Stimulated activated CD8-positive, alpha-beta memory T cell treated with anti-CD3 and anti-CD28 coated beads, Interleukin-2, amount 100 ng/mL, for 48 hours (primary cell): ENCODE measurements around the gene UFD1.

ENCODE experiments used
- DNase-seq, 2 donors: peaks; one replicate each; pipeline ENCODE4 v3.0.0-alpha.2; 2020; ENCODE audit warnings: low read depth in 2 of 2

Gene UFD1

GRCh38 chr22:19429950-19430889 lies 48.8 kb downstream of the UFD1 start:
- no peak for DNase-seq

- no peak for DNase-seq
These were observed 54.9 kb downstream of the UFD1 start for GRCh38 chr22:19424186-19424500.

DNA sequence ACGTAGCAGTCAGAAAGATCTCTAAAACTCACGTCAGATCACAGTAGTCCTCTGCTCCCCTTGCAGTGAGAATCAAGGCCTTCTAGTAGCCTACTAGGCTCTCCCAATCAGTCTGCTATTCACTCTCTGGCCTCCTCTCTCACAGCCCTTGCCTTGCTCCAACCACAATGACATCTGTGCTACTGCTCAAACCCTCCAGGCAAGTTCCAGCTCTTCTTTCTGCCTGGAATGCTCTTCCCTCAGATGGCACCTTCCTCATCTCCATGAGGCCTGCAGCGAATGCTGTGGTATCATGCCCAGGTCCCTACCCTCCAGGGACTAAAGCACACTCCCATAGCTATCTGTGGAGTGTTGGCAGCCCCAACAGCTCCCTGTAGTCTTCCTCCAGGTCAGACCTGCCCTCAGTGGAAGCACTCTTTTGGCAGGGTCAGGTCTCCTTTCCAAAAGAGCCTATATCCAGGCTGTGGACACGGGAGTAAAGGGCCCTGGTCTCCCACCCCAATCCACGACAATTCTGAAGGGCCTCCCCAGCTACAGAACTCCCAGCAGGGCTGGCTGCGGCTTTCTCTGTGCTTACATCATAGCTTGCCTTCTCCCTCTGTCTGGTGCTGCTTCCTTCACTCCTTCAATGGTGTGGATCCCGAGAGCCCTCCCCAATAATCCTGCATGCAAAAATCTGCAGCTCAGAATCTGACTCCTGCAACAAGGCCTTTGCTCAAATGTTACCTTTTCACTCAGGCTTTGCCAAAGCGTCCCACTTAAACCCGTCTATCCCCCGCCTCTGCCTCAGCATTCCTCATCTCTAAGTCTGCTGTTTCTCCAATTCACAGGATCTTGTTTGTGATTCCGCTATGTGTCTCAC lies 56.3 kb downstream of the UFD1 start:
- no peak for DNase-seq

DNA sequence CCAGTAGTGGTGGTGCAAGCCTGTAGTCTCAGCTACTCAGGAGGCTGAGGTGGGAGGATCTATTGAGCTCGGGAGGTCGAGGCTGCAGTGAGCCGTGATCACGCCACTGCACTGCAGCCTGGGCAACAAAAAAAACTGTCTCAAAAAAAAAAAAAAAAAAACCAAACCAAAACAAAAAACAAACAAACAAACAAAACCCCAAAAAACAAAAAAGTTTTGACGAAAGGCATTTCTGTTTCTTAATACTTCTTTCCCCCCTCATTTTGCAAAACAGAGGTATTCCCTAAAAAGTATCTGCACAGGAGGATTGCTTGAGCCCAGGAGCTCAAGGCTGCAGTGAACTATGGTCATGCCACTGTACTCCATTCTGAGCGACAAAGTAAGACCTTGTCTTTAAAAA lies 58.7 kb downstream of the UFD1 start:
- no peak for DNase-seq

- DNase-seq = peak in 1 of 2 donors; percentile 40
These were observed 59.4 kb downstream of the UFD1 start for GRCh38 chr22:19419464-19420178.

- no peak for DNase-seq
These were observed 59.9 kb downstream of the UFD1 start for GRCh38 chr22:19419086-19419463.

DNA sequence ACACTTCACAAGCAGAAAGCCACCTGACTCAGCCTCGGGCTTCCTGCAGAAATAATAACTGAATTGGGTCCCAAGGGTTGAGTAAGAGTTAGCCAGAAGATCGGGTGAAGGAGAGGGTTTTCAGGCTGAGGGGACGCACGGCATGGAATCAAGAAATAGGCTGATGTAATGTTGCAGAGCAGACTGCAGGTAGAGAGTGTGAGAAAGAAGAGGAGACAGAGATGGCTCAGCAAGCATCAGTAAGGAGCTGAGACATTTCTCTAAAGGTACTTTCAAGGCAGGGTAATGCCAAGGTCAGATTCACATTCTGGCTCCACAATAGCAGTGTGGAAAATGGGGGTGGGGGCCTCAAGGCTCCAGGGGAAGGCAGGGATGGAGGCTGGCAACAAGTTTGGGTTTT lies 66.1 kb downstream of the UFD1 start:
- no peak for DNase-seq

- no peak for DNase-seq
These were observed 66.5 kb downstream of the UFD1 start for GRCh38 chr22:19412478-19412877.

DNA sequence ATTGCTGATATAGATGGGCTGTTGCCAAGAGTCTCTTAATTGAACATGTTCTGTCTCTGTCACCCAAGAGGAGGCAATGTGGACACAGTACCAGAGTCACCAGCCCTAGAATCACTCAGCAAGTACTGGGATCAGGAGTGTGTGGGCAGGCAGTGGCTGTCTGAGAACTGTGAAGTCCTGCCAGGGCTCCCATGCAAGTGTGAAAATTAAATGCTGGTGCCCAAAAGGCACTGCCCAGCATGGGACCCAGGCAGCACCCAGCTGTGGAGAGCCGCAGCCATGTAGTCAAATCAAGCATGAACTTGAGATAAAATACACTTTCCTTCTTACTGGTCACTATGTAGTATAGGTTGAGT lies 67.3 kb downstream of the UFD1 start:
- DNase-seq = no peak

DNA sequence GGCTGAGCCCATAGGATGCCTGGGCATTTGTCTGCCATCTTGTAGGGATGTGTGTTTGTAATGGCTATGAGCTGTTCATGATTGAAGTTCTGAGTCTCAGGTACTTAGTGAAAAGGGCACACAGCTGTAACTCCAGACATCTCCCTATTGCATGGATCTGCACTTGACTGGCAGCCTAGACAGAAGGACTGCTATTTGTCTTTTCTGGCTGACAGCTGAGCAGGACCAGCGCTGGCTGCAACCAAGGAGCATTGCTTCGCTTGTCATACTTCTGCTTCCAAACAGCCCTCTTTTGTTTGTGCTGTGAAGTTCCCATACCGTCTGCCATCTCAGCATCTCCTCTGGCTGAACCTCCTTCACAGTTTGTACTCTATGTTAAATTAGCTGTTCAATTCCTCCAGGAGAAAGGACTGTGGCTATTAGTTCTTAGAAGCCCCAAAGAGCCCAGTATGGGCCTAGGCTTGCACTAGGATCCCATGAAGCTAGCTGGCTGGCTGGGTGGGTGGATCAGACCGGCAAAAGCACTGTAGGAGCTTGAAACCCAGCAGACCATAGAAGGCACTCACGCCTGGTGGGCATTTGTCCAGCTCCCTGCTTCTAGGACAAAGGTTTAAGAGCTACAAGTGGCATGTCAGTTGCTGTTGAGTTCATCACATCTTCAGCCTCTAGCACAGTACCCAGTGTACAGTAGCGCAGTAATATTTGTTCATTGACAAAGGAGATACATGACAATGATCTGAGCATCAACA lies 67.9 kb downstream of the UFD1 start:
- no peak for DNase-seq

- no peak for DNase-seq
These were observed 71.1 kb downstream of the UFD1 start for GRCh38 chr22:19407649-19408606.

DNA sequence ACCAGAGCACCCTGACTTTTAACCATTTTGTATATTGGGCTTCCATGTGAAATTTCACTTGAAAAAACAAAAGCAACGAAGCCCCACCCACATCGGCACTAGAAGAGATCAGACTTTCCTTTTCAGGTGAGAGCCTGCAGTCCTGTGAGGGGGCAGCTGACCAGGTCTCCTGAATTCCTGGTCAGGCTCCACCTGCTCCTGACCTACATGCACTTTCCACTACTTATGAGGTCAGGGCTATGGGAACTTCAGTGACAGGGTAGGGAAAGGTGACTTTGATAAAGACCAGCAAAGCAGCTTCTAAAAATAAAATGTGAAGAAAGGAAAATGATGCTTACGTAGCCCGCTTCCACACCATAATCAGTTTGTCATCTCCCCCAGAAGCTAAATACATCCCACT lies 72.1 kb downstream of the UFD1 start:
- no peak for DNase-seq

DNA sequence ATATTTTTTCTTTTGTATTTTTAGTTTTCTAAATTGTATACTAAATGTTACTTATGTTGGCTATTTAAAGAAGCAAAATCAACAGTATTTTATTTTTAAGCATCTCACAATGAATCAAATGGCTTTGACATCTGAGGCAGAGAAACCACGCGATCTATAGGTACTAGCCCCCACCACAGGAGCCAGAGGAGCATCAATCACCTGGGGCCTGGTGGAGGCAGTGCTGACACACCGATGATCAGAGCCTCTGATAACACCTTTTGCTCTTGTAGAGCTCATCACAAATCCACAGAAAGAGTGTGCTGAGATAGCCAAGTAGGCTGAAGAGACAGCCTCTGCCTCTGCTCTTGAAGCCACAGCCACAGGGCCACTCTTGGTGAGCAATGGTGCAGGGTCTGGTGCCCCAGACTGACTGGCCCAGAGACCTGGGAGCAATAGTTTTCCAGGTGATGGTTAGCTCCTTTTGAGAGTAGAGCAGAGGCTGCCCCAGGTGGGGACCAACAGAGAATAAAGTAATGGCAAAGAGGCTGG lies 72.6 kb downstream of the UFD1 start:
- DNase-seq = no peak

GRCh38 chr22:19405652-19406051 lies 73.3 kb downstream of the UFD1 start:
- no peak for DNase-seq

GRCh38 chr22:19405133-19405532 lies 73.9 kb downstream of the UFD1 start:
- DNase-seq = no peak

- DNase-seq = no peak
These were observed 74.3 kb downstream of the UFD1 start for GRCh38 chr22:19404676-19405075.

DNA sequence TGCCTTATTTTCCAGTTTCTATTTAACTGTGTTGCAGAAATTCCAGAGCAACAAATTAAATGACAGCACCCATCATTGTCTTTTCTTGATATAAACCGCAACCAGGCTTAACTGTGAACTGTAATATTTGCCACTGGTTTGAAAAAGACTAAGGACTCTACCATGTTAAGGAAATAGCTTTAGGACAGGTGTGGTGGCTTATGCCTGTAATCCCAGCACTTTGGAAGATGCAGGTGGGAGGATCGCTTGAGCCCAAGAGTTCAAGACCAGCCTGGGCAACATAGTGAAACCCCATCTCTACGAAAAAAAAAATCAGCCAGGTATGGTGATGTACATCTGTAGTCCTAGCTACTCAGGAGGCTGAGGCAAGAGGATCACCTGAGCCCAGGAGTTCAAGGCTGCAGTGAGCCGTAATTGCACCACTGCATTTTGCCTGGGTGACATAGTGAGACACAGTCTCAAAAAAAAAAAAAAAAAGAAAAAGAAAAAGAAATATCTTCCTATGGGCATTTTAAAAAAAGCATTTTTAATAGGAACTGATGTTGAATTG lies 76.3 kb downstream of the UFD1 start:
- no peak for DNase-seq

DNA sequence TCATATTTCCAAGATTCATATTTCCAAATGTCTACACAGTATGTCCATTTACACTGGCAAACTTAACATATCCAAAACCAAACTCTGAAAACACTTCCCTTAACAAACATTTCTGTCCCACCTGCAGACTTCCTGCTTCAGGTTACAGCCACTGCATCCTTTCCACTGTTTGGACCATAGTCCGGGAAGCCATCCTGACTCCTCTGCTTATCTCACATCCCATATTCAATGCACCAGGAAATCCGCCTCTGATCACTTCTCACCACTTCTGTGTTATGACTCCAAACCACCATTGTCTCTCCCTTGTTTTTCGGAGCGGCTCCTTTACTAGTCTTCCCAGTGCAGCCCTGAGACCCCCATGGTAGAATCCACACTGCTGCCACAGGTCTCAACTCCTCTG lies 77.5 kb downstream of the UFD1 start:
- no peak for DNase-seq

DNA sequence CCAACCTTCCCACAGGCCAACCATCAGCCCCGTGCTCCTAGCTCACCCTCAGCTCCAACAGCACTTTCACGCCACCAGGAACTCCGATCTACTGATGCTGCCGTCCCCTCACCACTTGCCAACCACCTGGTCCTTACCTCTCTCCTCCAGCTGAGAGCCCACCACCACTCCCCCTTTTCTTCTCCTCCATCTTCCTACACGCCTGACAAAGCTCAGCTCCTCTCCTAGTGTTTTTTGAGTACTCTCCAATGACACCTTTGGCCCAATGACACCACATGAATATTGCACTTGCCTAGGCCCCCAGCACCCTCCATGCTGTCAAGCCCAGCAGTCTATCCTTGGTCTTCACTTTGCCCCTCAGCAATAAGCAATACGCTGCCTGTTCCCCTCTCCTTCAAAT lies 78.1 kb downstream of the UFD1 start:
- no peak for DNase-seq
